GM18507 (cell line): Measurements from ENCODE around the gene NOTCH1.
"Not testable (repeated sequence)": the region's sequence is repeated elsewhere in the genome, so short reads cannot be mapped to it uniquely, and the experiment has no call there.

Experiments
- DNase-seq: peaks from one replicate; pipeline ENCODE4 v3.0.0; 2011; ENCODE audit warnings: low read depth; ENCODE audit not compliant: insufficient read length; ENCODE audit errors: extremely low spot score
- FAIRE-seq: peaks from 2 replicates; lab custom pipeline; 2011; peaks lifted over from hg19 to GRCh38; lab: Jason Lieb, UNC

Gene NOTCH1

GRCh38 chr9:136579650-136580219, 33.9 kb upstream of the NOTCH1 start:
- not testable (repeated sequence) for FAIRE-seq

GRCh38 chr9:136578915-136579649, 33.2 kb upstream of the NOTCH1 start:
- DNase-seq (no peak), FAIRE-seq (no peak)

More at GRCh38 chr9:136579650-136580219, 33.9 kb upstream of the NOTCH1 start:
- not testable (repeated sequence) for DNase-seq

- DNase-seq (no peak), FAIRE-seq (no peak)
Observed at GRCh38 chr9:136578626-136578914, 32.7 kb upstream of the NOTCH1 start.

- DNase-seq (no peak), FAIRE-seq (no peak)
Observed at GRCh38 chr9:136577941-136578625, 32.2 kb upstream of the NOTCH1 start.

- no peak for FAIRE-seq
- DNase-seq: no peak
Observed at GRCh38 chr9:136576269-136576626, 30.4 kb upstream of the NOTCH1 start.

GRCh38 chr9:136575626-136576268, 29.9 kb upstream of the NOTCH1 start:
- DNase-seq (no peak), FAIRE-seq (no peak)

GRCh38 chr9:136574606-136575005, 28.8 kb upstream of the NOTCH1 start:
- DNase-seq, FAIRE-seq: not testable (repeated sequence)

DNA sequence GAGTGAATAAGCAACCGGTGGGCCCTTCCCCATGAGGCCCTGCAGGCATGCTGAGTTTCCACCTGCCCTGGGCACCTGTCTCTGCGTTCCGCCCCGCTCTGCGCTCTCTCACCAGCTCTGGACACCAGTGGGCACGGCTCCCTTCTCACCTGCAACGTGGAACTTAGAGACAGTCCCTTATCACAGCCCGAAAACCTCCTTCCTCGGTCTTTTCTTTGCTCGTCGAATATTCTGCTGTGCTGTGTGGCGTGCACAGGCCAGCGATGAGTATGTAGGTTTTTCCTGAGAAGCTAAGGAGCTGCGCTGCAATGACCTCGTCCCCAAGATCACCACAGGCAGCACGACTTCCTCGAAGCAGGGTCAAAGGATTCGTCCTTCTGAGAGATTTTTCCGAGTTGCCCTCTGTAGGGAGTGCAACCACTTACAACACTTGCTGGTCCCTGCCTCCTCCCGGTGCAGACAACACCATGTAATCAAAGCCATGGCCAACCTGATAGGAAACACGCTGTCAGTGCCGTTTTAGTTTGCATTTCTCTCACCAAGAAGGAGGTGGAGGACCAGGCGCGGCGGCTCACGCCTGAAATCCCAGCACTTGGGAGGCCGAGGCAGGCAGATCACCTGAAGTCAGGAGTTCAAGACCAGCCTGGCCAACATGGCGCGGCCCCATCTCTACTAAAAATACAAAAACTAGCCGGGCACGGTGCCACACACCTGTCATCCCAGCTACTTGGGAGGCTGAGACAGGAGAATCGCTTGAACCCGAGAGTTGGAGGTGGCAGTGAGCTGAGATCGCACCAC, 27.2 kb upstream of the NOTCH1 start:
- DNase-seq: no peak
- no peak for FAIRE-seq

GRCh38 chr9:136572003-136572827, 26.4 kb upstream of the NOTCH1 start:
- DNase-seq: no peak
- no peak for FAIRE-seq

DNA sequence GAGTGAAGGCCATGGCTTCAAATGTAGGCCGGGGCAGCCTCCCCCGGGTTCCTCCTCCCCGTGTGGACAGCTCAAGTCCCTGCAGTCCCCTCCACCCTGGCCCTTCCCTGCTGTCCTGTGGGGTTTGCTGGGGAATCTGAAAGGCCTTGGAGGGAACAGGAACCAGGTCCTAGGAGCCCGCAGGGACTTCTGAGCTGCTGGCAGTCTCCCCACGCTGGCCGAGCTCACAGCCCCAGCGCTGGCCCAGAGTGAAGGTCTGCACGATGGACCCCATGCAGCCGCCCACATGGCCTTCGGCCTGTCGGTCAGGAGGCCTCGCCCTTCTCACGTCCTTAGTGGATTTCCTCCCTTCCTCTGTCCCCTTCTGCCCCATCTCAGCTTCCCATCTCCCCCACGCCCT, 25.7 kb upstream of the NOTCH1 start:
- FAIRE-seq (no peak), DNase-seq (no peak)

GRCh38 chr9:136570916-136571315, 25.1 kb upstream of the NOTCH1 start:
- DNase-seq (no peak), FAIRE-seq (no peak)

- FAIRE-seq (no peak), DNase-seq (no peak)
Observed at GRCh38 chr9:136570191-136570845, 24.5 kb upstream of the NOTCH1 start.

GRCh38 chr9:136569526-136570148, 23.8 kb upstream of the NOTCH1 start:
- no peak for DNase-seq
- FAIRE-seq: no peak

- DNase-seq (no peak), FAIRE-seq (no peak)
Observed at GRCh38 chr9:136568288-136569081, 22.6 kb upstream of the NOTCH1 start.

DNA sequence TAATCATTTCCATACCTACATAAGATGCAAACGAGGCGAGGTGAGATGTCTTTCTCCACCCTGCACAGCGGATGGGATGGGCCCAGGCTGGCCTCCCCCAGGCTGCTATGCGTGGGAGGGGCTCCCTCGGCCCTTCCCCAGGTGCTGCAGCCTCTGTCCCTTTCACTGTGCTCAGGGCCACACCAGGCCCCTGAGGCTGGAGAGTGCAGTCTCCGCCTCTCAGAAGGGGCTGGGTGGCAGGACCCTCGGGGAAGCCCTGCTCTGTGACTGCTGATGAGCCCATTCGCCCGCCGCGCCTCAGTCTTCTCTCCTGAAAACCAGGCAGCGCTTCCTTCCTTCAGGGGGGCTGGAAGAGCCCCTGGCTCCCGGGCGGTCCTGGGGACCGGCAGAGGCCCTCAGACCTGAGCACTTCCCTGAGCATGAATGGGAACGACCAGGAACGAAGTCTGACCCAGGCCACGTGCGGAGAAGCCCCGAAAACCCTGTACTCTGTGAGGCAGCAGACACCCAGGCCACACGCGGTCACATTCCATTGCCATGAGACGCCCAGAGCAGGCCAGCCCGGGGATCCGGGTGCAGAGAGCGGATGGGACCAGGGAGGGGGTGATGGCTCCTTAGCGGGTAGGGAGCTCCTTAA, 21.9 kb upstream of the NOTCH1 start:
- DNase-seq: no peak
- FAIRE-seq: no peak

DNA sequence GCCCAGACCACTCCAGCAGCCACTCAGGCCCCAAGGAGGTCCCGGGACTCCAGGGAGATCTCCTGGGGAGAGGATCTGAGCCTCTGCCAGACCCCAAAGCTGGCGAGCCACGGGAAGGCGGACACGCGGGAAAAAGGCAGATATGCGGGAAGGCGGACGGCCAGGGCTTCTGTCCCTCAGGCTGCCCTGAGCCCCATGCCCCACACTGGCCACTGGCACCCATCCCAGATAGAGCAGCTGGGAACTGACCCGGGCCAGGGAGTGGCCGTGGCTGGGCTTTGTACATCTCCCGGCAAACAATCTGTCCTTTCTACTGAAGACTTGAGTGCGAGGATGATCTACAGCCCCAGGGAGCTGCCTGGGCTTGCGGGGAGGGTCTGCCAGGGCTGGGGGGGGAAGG, 21.1 kb upstream of the NOTCH1 start:
- DNase-seq (no peak), FAIRE-seq (no peak)

DNA sequence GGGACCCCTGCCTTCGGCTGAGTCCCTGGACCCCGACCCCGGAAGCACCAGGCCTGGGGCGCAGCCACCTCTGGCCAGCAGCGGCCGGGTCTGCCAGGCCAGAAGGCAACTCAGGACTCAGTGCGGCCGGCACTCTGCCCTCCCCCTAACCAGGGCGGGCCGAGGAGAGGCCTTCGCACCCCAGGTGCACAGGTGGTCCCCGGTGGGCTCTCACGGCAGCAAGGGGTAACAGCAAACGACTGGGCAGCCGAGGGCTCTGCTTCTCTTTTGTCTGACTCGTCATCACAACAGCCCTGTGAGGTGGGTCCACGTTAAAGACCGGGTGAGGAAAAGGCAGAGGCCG, 20.7 kb upstream of the NOTCH1 start:
- no peak for FAIRE-seq
- DNase-seq: no peak
